ENCODE measurements around the gene SETD1A. TPM values are rescaled to one million over a fixed set of nuclear protein-coding genes. Genes with fewer than 3 reads are reported as not detected.
"Not testable (repeated sequence)": the region's sequence is repeated elsewhere in the genome, so short reads cannot be mapped to it uniquely, and the experiment has no call there.

SETD1A gene
- polyA plus RNA-seq, 1 donor (not counting 4 experiments of a cell fraction or from before 2014, with no cell fraction given), result 1.1 TPM

DNA sequence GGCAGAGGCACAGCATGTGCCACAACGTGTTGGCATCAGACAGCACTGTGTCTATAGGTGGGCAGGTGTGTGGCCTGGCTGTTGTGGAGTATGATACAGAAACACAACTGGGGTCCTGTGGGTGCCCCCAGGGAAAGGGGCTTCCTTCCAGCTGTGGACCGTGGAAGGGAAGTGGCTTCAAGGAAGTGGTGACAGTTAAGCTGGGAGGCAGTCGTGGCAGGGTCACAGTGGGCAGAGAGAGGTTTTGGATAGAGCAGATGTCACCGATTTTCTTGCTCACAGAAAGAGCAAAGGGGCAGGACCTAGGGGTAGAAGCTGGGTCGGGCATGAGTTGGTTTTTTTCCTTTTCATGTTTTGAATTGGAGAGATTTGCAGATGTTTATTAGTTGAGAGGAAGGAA is 19.9 kb upstream of the SETD1A start:
- Histone ChIP-seq H2AFZ (ENCODE audit: control insufficient read depth, low read length) (no peak overlapping the region), H3K9ac (ENCODE audit: control insufficient read depth, extremely low read depth, insufficient read depth, low read length) (no peak overlapping the region), H4K20me1 (ENCODE audit: control insufficient read depth, extremely low read depth, insufficient read depth, low read length) (no peaks in the 10 kb centered on the region), H3K9me3 (ENCODE audit: control insufficient read depth, low read depth, low read length) (no peaks in the 10 kb centered on the region), H3K79me2 (ENCODE audit: control insufficient read depth, insufficient read depth, low read length) (peaks cover 12% of the 10 kb centered on the region), H3K36me3 (ENCODE audit: control insufficient read depth in 2 of 2, extremely low read depth in 1 of 2, insufficient read depth in 2 of 2, low read length in 2 of 2) (peaks cover 13 to 27% of the 10 kb centered on the region in 2 experiments), H3K27me3 (ENCODE audit: control insufficient read depth, extremely low read depth, insufficient read depth, low read length) (no peaks in the 10 kb centered on the region), H3K4me1 (ENCODE audit: control insufficient read depth, extremely low read depth, insufficient read depth, low read length) (peaks cover 24% of the 10 kb centered on the region), H3K4me2 (ENCODE audit: control insufficient read depth, extremely low read depth, insufficient read depth, low read depth, low read length) (no peak overlapping the region), H3K4me3 (ENCODE audit: control insufficient read depth in 2 of 3, extremely low read depth in 1 of 3, insufficient read depth in 2 of 3, low read depth in 1 of 3, low read length in 3 of 3) (no peak overlapping the region), H3K9me1 (ENCODE audit: control insufficient read depth, extremely low read depth, insufficient read depth, low read length) (no peaks in the 10 kb centered on the region), H3K27ac (ENCODE audit: control insufficient read depth, insufficient read depth, low read length) (no peak overlapping the region)
- DNase-seq (ENCODE audit: low read depth, low spot score), result no peak
- dilution Hi-C loops (cut with MboI; ENCODE audit: extremely low pct_ligation_motif_present, low sequenced_read_pairs), result no loop called here
- no peak for TF ChIP-seq EZH2 (IDR thresholded peaks at IDR 0.05; ENCODE audit: low read length)
- TF ChIP-seq, protein P1, sequence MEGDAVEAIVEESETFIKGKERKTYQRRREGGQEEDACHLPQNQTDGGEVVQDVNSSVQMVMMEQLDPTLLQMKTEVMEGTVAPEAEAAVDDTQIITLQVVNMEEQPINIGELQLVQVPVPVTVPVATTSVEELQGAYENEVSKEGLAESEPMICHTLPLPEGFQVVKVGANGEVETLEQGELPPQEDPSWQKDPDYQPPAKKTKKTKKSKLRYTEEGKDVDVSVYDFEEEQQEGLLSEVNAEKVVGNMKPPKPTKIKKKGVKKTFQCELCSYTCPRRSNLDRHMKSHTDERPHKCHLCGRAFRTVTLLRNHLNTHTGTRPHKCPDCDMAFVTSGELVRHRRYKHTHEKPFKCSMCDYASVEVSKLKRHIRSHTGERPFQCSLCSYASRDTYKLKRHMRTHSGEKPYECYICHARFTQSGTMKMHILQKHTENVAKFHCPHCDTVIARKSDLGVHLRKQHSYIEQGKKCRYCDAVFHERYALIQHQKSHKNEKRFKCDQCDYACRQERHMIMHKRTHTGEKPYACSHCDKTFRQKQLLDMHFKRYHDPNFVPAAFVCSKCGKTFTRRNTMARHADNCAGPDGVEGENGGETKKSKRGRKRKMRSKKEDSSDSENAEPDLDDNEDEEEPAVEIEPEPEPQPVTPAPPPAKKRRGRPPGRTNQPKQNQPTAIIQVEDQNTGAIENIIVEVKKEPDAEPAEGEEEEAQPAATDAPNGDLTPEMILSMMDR (optimal IDR thresholded peaks at IDR 0.05 in 1 of 3, IDR thresholded peaks at IDR 0.05 in 1 of 3, conservative IDR thresholded peaks at IDR 0.05 in 1 of 3; ENCODE audit: extremely low read depth in 1 of 3, insufficient read depth in 2 of 3, low read length in 3 of 3), result no peak
- no peak for FAIRE-seq

DNA sequence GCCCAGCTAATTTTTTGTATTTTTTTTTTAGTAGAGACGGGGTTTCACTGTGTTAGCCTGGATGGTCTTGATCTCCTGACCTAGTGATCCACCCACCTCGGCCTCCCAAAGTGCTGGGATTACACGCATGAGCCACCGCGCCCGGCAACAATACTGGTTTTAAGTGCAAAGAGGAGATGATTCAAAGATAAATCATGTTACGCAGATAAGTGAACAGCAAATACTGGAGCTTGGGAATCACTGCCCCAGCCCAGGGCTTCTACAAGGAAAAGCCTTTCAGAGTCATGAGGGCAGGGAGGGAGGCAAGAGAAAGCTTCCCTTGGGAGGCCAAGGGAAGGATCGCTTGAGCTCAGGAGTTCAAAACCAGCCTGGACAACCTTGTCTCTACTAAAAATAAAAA is 18.0 kb upstream of the SETD1A start:
- H3K9me1 ChIP-seq (ENCODE audit: control insufficient read depth, extremely low read depth, insufficient read depth, low read length); FAIRE-seq; H4K20me1 ChIP-seq (ENCODE audit: control insufficient read depth, extremely low read depth, insufficient read depth, low read length); DNase-seq (ENCODE audit: low read depth, low spot score); H3K27me3 ChIP-seq (ENCODE audit: control insufficient read depth, extremely low read depth, insufficient read depth, low read length); H2AFZ ChIP-seq (ENCODE audit: control insufficient read depth, low read length); H3K4me3 ChIP-seq (ENCODE audit: control insufficient read depth in 2 of 3, extremely low read depth in 1 of 3, insufficient read depth in 2 of 3, low read depth in 1 of 3, low read length in 3 of 3); H3K4me2 ChIP-seq (ENCODE audit: control insufficient read depth, extremely low read depth, insufficient read depth, low read depth, low read length); dilution Hi-C loops (cut with MboI; ENCODE audit: extremely low pct_ligation_motif_present, low sequenced_read_pairs); H3K9me3 ChIP-seq (ENCODE audit: control insufficient read depth, low read depth, low read length): not testable (repeated sequence)
- H3K27ac ChIP-seq (ENCODE audit: control insufficient read depth, insufficient read depth, low read length), result peak overlapping the region; percentile 83
- H3K36me3 ChIP-seq (ENCODE audit: control insufficient read depth in 2 of 2, extremely low read depth in 1 of 2, insufficient read depth in 2 of 2, low read length in 2 of 2), result peaks cover 16 to 34% of the 10 kb centered on the region in 2 experiments
- peaks cover 24% of the 10 kb centered on the region for H3K4me1 ChIP-seq (ENCODE audit: control insufficient read depth, extremely low read depth, insufficient read depth, low read length)
- H3K79me2 ChIP-seq (ENCODE audit: control insufficient read depth, insufficient read depth, low read length), result peaks cover 11% of the 10 kb centered on the region
- peak overlapping the region; percentile 55 for H3K9ac ChIP-seq (ENCODE audit: control insufficient read depth, extremely low read depth, insufficient read depth, low read length)

Data from keratinocyte (primary cell).